NCI-H2196 treated with DMSO at 0.1 percent for 48 hours (cell line): ENCODE measurements around the gene ZGPAT.

Source experiments
- DNase-seq: peaks from one replicate; lab custom pipeline; 2025; ENCODE audit not compliant: unreplicated experiment; lab: John Stamatoyannopoulos, UW

Gene ZGPAT

DNA sequence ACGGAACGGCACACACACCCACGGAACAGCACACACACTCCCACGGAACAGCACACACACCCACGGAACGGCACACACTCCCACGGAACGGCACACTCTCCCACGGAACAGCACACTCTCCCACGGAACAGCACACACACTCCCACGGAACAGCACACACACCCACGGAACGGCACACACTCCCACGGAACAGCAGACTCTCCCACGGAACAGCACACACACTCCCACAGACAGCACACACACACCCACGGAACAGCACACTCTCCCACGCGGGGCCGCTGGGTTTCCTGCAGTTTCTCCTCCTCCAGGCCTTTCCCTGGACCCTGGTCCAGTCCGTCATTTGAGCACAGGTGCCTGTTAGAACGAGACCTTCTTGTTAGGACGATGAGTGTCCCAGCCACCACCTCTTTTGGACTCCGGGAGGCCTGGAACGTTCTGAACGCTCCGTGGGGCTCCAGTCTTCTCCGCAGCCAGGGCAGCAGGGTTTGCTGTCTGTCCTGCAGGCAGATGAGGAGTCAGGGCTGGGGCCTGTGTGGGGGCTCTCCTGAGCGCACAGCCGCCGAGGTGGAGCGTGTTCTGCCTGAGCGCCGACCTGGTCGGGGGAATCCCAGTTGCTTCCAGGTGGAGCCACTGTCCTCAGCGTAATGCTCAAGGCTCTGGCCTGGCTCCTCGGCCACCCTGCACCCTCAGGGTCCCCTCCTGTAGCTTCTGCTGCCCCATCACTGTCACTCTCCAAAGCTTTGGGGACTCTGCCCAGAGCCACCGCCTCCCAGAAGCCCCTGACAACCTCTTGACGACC is 29.0 kb upstream of the ZGPAT start:
- DNase-seq, result no peak

DNA sequence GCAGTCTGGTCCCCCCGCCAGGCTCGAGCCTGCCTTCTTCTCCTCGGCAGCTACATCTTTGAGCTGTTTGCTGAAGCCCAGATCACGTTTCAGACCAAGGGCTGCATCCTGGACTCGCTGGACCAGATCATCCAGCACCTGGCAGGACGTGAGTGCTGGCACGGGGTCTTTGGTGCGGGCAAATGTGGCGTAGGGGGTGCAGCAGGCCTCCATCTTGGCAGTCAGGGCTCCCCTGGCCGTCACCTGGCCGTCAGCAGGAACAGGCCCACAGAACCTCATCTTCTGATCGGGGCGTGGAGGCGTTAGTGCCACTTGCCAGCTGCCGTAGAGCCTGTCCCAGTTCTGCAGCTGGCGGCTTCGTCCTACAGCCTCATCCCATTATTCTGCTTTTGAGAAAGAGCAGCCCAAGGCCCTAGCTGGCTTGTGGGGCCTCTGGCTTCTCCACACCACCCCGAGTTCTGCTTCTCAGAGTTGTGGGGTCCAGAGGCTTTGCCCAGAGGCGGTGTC is 28.0 kb upstream of the ZGPAT start:
- no peak for DNase-seq

DNA sequence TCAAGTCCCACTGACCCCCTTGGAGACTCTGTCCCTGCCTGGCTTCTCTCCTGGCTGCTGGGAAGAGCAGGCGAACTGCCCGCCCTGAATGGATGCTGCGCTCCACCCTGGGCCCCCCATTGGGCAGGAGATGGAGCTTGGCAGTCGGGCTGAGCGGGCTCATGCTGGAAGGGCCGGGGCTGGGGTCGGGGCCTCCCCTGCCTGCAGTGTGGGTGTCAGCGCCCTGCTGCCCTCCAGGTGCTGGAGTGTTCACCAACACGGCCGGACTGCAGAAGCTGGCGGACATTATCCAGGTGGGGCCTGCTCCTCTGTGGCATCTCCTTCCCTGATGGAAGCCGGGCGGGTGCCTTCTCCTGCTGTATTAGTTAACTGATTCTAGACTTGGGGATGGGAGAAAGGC is 27.4 kb upstream of the ZGPAT start:
- DNase-seq, result no peak

DNA sequence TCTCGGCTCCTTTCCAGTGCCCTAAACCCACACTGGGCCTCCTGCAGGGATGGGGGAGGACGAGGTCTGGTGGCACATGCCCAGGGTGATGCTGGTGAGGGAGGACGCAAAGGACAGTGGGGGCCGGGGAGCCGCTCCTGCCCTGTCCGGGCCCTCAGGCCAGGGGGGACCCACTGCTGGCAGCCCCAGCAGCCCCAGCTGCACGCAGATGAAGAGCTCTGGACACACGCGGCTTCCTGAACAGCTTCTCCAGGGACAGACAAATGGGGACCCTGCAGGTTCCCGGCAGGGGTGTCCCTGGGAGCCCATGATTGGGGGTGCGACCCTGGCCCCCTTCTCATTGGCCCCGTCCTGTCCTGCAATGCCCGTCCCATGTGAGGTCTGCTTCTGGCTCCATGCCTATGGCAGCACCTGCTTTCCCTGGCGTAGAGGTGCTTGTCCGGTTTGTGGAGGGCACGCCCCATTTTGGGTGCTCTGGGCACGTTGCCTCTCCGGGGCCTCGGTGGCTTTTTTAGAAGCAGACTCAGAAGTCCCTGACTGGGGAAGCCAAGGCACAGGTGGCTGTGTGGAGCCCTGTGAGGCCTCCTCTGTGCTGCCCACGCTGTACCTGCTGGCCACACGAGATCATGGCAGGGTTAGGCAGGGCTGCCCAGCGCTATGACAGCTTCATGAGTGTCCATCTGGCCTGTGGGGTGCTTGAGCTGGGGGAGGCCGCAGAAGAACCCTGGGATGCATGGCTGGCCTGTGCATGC is 26.8 kb upstream of the ZGPAT start:
- no peak for DNase-seq

DNA sequence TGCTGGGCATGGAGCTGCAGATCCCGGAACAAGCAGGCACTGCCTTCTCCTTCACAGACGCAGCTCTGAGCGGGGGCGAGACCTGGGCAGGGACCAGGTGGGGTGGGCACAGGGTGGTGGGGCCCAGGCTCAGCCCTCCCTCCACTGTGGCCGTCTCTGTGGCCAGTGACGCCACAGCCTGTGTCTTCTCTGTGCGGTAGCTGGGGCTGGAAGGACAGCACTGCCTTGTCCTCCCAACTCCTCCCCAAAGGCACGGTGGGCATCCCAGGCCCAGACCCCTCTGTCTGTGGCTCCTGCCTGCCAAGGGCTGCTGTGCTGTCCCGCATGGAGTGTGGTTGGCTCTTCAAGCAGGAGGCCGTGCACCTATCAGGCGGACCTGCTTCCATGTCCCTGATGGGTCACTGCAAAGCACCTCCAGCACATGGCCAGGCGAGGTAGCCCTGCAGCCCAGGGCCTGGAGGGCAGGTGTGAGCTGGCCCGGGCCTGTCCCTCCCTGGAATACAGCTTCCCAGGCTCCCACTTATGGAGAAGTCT is 26.2 kb upstream of the ZGPAT start:
- DNase-seq, result no peak

DNA sequence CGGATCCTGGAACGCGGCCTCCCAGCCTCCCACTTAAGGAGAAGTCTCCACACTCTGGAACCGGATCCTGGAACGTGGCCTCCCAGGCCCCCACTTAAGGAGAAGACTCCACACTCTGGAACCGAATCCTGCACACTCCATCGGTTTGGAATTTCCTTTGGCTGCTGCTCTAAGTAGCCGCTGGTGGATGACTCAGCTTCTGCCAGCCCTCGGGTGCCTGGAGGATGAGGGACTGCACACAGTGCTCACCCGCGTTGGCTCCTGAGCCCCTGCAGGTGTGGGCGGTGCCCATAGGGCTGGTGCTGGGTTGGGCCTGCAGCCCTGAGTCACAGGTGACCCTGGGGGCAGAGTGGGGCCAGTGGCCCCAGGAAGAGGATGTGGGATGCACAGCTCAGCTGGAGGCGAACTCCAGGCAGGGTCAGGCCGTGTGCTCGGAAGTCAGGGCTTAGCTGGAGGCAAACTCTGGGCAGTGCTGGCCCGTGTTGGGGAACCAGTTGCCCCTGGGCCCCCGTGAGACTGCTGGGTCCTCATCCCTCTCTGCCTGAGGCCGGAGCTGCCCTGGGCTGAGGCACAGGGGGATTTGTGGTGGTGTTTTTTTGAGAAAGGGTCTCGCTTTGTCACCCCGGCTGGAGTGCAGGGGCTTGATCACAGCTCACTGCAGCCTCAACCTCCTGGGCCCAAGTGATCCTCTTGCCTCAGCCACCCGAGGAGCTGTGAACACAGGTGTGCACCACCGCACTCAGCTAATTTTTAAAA is 25.3 kb upstream of the ZGPAT start:
- DNase-seq, result peak; percentile 14

DNA sequence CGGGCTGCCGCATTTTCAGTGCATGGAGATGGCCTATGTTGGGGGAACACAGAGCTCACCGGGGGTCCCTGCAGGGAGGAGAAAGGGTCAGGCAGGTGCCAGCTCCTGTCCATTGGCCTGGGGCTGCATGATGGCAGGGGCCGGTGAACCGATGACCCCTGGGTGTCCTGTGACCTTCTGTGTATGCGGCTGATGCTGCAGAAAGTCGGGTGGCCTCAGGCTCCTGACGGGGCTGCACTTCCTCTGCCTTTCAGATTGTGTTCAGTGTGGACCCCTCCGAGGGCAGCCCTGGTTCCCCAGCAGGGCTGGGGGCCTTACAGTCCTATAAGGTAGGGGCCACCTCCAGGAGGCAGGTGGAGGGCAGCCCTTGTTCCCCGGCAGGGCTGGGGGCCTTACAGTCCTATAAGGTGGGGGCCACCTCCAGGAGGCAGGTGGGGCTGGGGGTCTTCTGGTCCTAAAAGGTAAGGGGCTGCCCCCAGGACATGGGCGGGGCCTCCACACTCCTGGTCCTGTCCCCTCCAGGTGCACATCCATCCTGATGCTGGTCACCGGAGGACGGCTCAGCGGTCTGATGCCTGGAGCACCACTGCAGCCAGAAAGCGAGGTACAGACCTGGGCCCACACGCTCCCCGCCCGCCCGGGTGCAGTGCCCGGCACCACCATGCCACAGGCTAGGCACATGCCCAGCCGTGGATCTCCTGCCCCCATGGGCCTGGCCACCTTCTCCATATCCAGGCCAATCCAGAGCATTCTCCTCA is 22.4 kb upstream of the ZGPAT start:
- DNase-seq, result no peak

DNA sequence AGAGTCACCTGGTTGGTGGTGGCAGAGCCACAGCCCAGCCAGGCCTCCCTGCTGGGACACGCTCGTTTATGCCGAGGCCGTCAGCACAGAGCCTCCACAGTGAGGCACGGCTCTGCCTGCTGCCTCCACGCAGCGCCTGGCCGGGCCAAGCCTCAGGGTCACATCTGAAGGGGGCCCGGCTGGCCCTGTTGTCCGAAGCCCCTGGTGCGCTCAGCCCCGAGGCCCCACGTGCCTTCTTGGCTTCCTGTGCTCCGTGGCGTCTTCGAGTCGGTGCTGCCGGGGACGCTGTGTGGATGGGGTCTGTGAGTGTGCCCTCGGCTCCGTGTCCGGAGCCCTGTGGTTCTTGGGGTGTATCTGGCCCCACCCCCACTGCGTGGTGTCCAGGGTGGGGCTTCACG is 21.7 kb upstream of the ZGPAT start:
- no peak for DNase-seq

DNA sequence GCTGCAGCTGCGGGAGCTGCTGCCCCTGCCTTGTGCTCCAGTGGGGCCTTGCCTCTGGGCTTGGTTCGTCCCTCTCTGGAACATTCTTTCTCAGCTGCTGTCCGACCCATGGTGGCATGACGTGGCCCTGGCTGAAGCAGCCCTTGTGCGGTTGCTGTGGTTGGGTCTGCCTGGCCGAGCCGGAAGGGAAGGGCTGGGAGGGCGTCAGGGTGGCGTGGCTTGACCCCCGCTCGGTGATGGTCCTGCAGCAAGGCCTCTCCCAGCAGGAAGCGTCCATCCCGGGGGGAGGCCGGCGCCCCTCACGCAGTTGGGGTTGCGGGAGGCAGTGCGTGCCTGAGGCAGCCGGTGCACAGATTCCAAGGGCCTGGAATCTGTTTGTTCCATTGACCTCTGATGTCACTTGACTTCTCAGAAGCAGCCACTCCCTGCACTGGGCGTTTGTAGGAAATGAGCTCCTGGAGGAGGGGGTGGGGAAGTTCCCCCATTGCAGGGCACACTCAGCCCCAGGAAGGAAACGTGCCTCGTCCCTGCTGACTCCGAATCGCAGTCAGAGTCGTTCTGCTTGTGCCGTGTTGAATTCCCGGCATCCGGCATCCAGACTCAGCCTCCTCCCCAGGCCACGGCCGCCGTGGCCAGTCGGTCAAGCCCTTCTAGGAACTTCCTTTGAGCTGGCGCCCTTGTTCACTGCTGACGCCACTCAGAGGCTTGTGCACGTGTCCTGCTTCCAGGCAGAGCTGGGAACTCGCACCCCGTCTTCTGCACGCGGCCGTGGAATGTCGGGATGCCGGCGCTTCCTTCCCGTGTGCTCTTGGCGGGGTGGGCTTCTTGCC is 21.1 kb upstream of the ZGPAT start:
- DNase-seq, result no peak

DNA sequence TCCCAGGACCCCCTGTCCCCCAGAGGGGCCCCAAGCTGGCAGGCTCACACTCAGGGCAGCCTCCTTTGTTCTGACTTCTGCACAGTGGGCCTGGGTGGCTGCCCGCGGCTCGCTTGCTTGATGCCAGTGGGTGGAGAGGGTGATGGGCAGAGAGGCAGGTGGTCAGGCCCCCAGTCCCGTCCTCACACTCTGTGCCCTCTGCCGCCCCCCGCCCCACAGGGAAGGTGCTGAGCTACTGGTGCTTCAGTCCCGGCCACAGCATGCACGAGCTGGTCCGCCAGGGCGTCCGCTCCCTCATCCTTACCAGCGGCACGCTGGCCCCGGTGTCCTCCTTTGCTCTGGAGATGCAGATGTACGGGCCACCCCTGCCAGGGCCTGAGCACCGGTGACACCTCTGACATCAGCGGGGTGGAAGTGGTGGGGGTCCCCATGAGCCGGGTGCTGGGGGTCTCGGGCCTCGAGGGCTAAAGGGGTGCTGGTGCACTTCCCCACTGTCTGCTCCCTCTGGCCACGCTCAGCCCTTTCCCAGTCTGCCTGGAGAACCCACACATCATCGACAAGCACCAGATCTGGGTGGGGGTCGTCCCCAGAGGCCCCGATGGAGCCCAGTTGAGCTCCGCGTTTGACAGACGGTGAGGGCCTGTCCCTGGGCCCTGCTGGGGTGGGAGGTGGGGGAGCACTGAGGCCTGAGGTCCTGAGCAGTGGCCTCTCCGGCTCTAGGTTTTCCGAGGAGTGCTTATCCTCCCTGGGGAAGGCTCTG is 20.2 kb upstream of the ZGPAT start:
- no peak for DNase-seq

DNA sequence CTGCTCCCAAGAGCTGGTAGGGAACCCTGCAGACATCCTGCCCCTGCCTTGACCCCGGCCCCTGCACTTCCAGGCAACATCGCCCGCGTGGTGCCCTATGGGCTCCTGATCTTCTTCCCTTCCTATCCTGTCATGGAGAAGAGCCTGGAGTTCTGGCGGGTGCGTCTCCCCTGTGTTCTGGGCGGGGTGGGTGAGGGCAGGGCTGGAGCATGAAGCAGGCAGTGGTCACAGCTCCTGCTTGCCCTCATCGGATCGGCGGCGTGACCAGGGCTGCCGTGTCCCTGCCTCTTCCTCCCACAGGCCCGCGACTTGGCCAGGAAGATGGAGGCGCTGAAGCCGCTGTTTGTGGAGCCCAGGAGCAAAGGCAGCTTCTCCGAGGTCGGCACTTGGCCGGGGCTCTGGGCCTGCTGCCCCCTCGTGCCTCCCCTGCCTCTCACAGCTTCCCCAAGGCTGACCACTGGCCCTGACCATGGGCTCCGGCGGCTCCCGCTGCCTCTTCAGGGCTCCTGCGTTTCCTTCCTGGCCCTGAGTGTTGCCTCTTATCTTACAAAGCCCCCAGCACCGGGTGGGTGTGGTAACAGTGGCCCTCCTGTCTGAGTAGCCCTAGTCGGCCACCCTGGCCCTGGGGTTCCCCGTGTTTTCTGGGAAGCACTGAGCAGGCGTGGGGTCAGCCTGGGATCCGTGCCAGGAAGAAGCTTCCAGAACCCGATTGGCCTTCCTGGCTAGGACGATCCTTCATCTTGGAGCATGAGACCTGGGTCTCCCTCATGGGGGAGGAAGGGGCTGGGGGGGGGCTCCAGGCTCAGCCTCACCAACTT is 19.4 kb upstream of the ZGPAT start:
- DNase-seq, result no peak

DNA sequence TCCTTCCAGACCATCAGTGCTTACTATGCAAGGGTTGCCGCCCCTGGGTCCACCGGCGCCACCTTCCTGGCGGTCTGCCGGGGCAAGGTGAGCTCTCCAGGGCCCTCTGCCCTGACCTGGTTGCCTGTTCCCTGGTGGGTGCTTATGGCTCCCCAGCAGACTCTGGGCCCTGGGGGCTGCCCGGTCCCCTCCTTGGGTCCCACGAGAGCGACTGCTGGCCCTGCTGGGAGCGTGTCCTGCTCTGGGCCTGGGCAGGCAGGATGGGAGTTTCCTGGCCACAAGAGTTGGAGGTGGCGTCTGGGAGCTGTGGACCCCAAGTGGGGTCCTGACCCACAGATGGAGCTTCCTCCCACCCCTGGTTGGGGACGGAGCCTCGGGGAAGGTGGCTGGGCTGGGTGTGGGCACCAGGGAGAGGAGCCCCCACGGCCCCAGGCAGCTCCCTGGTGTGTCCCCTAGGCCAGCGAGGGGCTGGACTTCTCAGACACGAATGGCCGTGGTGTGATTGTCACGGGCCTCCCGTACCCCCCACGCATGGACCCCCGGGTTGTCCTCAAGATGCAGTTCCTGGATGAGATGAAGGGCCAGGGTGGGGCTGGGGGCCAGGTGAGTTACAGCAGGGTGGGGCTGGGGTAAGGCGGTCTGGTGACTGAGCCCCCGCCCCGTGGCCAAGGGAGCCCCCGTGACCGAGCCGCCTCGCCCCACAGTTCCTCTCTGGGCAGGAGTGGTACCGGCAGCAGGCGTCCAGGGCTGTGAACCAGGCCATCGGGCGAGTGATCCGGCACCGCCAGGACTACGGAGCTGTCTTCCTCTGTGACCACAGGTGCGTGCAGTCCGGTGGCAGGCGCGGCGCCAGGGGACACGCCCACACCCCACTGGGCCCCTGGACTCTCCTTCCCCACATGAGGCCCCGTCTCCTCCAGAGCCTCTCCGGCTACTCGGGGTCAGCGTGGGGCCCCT is 18.5 kb upstream of the ZGPAT start:
- no peak for DNase-seq

DNA sequence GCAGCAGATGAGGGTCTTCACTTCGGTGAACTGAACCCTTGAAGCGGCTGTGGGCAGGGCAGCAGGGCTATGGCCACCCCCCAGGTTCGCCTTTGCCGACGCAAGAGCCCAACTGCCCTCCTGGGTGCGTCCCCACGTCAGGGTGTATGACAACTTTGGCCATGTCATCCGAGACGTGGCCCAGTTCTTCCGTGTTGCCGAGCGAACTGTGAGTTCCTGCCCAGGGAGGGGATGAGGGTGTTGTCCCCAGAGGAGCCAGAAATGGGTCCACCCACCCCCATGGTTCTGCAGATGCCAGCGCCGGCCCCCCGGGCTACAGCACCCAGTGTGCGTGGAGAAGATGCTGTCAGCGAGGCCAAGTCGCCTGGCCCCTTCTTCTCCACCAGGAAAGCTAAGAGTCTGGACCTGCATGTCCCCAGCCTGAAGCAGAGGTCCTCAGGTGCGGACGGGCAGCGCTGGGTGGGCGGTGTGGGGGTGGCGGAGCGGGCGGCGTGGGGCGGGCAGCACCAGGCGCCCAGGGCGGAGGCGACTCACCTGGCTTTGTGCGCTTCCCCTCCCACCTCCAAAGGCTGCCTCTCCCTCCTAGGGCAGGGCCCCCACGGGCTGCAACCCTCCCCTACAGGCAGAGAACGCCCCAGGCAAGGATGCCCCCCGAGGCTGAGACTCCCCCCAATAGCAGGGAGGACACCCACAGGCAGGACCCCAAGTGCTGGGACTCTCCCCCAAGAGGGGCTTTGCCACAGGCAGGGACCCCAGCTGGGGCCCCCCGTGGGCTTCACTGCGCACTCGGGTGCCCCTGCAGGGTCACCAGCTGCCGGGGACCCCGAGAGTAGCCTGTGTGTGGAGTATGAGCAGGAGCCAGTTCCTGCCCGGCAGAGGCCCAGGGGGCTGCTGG is 17.6 kb upstream of the ZGPAT start:
- no peak for DNase-seq

DNA sequence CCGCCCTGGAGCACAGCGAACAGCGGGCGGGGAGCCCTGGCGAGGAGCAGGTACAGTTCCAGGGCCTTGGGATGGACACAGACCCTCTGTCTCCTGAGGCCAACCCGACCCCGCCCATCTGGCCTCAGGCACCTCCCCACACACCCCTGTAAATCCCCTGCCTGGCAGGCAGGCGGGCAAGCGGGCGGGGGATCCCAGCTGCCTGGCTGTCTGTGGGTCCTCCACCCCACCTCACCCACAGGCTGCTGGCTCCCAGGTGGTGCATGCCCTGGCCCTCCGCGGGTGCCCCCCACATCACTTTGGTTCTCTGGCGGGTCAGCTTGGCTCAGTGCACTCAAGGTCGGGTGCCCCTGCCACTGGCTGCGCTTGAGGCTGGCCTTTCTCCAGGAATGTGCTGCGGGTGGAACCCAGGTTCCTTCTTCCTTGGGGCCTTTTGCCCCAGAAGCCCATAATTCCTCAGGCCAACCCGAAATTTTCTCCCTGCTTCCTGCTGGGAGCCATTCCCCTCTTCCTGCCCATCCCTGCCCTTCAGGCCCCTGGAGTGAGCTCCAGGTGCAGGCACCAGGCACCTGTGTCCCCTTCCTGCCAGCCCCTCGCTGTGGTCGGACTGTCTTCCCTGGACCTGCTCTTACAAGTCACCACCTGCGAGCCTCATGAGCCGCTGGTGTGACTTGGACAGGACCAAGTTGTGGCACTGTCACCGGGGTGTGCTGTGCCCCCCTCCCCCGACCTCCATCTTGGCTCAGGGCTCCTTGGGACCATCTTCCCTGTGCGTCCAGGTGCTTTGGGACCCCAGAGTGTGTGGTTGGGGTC is 16.7 kb upstream of the ZGPAT start:
- no peak for DNase-seq

DNA sequence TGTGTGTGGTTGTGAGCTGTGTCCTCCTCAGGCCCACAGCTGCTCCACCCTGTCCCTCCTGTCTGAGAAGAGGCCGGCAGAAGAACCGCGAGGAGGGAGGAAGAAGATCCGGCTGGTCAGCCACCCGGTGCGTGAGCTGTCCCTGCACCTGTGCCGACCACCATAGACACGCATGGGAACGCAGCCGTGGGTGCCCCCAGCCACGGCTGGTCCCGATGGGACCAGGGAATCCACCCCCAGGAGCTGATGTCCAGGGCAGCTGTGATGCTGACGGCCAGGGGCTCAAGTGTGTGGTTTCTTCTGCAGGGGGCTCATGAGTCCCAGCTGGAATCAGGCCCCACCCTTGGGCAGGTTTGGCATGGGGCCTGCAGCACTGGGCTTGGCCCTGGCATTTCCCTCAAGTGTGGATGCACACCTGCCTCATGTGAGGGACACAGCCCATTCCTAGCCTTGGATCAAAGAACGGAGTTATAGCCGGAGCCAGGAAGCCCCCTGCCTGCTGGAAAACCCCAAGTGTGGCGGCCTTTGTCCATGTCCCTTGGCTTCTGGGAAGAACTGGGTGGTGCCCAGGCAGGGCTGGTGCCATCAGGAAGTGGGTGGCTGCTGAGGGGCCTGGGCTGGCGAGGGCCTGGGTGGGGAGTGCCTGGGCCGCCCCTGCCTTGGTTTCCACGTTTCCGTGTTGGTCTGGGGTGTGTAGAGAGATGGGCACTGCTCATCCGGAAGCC is 16.0 kb upstream of the ZGPAT start:
- DNase-seq, result no peak
